ENCODE measurements around the gene CAPN8.
A peak's percentile ranks its signal among the peaks of the same experiment; 100 is the strongest.

The CAPN8 gene

GRCh38 chr1:223609066-223609465, 56.4 kb downstream of the CAPN8 start:
- 99% methylated on average over 12 of the region's 14 CpGs for WGBS (ENCODE audit: insufficient coverage)
- no peak for DNase-seq
- Histone ChIP-seq H3K27ac (ENCODE audit: insufficient read depth in 1 of 2, low read depth in 1 of 2, low read length in 2 of 2, poor library complexity in 1 of 2, severe bottlenecking in 2 of 2) (no peak overlapping the region), H3K36me3 (ENCODE audit: control insufficient read depth in 4 of 4, insufficient read depth in 4 of 4, low read length in 3 of 4) (no peaks in the 10 kb centered on the region), H3K9me3 (ENCODE audit: control extremely low read depth in 1 of 5, control insufficient read depth in 4 of 5, insufficient read depth in 2 of 5, low read depth in 1 of 5, low read length in 4 of 5) (no peaks in the 10 kb centered on the region), H3K4me1 (ENCODE audit: control extremely low read depth in 1 of 4, control insufficient read depth in 4 of 4, insufficient read depth in 4 of 4, low read length in 3 of 4) (peaks cover 0 to 12% (median 8%) of the 10 kb centered on the region in 4 experiments), H3K4me3 (ENCODE audit: control insufficient read depth in 1 of 7, extremely low read depth in 1 of 7, insufficient read depth in 4 of 7, low read depth in 2 of 7, low read length in 6 of 7) (no peak overlapping the region), H3K27me3 (replicated peaks in 2 of 5; ENCODE audit: control insufficient read depth in 4 of 5, insufficient read depth in 5 of 5, low read length in 4 of 5) (no peaks in the 10 kb centered on the region)
- CTCF ChIA-PET: interaction anchor here (1.4 to 5.4 kb wide), 6 partner anchors 10 to 77 kb away, joined by 4 to 65 read pairs (median 22); no protein-coding TSS in a partner anchor
- POLR2A ChIA-PET: no interaction called here

DNA sequence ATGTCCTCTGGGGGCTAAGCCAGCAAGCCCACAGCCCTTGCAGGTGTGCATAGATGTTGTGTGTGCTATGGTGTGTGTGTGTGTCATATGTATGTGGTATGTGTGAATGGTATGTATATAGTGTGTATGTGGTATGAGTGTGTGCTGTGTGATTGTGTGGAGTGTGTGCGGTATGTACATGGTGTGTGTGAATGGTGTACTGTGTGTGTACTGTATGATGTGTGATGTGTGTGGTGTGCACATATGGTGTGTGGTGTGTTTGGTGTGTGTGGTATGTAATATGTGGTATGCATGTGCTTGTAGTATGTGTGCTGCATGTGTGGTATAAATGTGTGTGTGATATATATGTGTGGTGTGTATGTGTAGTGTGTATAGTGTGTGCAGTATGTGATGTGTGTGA, 107.0 kb downstream of the CAPN8 start:
- Histone ChIP-seq H3K4me3 (ENCODE audit: control insufficient read depth in 1 of 7, extremely low read depth in 1 of 7, insufficient read depth in 4 of 7, low read depth in 2 of 7, low read length in 6 of 7) (no peak overlapping the region), H3K9me3 (ENCODE audit: control extremely low read depth in 1 of 5, control insufficient read depth in 4 of 5, insufficient read depth in 2 of 5, low read depth in 1 of 5, low read length in 4 of 5) (no peaks in the 10 kb centered on the region), H3K36me3 (ENCODE audit: control insufficient read depth in 4 of 4, insufficient read depth in 4 of 4, low read length in 3 of 4) (no peaks in the 10 kb centered on the region), H3K27ac (ENCODE audit: insufficient read depth in 1 of 2, low read depth in 1 of 2, low read length in 2 of 2, poor library complexity in 1 of 2, severe bottlenecking in 2 of 2) (no peak overlapping the region), H3K4me1 (ENCODE audit: control extremely low read depth in 1 of 4, control insufficient read depth in 4 of 4, insufficient read depth in 4 of 4, low read length in 3 of 4) (no peaks in the 10 kb centered on the region), H3K27me3 (replicated peaks in 2 of 5; ENCODE audit: control insufficient read depth in 4 of 5, insufficient read depth in 5 of 5, low read length in 4 of 5) (no peaks in the 10 kb centered on the region)
- WGBS (ENCODE audit: insufficient coverage): 100% methylated on average over 1 of the region's 1 CpG
- ChIA-PET CTCF (interaction anchor here (2.4 to 2.8 kb wide), 4 partner anchors 53 to 137 kb away, joined by 9 to 65 read pairs (median 22); no protein-coding TSS in a partner anchor), POLR2A (interaction anchor here (0.6 kb wide), 1 partner anchor 487 kb away, joined by 3 read pairs; no protein-coding TSS in a partner anchor)
- no peak for DNase-seq

- 67% methylated on average over 3 of the region's 5 CpGs for WGBS (ENCODE audit: insufficient coverage)
- H3K4me3 ChIP-seq (ENCODE audit: control insufficient read depth in 1 of 7, extremely low read depth in 1 of 7, insufficient read depth in 4 of 7, low read depth in 2 of 7, low read length in 6 of 7): no peak overlapping the region
- ChIA-PET POLR2A (interaction anchor here (0.7 kb wide), 1 partner anchor 123 kb away, joined by 3 read pairs; no protein-coding TSS in a partner anchor), CTCF (interaction anchor here (0.8 to 2.8 kb wide), 17 partner anchors 12 to 427 kb away, joined by 3 to 65 read pairs (median 7); no protein-coding TSS in a partner anchor)
- no peak for DNase-seq
- H3K27me3 ChIP-seq (replicated peaks in 2 of 5; ENCODE audit: control insufficient read depth in 4 of 5, insufficient read depth in 5 of 5, low read length in 4 of 5): no peaks in the 10 kb centered on the region
- no peaks in the 10 kb centered on the region for H3K36me3 ChIP-seq (ENCODE audit: control insufficient read depth in 4 of 4, insufficient read depth in 4 of 4, low read length in 3 of 4)
- no peaks in the 10 kb centered on the region for H3K4me1 ChIP-seq (ENCODE audit: control extremely low read depth in 1 of 4, control insufficient read depth in 4 of 4, insufficient read depth in 4 of 4, low read length in 3 of 4)
- no peaks in the 10 kb centered on the region for H3K9me3 ChIP-seq (ENCODE audit: control extremely low read depth in 1 of 5, control insufficient read depth in 4 of 5, insufficient read depth in 2 of 5, low read depth in 1 of 5, low read length in 4 of 5)
- no peak overlapping the region for H3K27ac ChIP-seq (ENCODE audit: insufficient read depth in 1 of 2, low read depth in 1 of 2, low read length in 2 of 2, poor library complexity in 1 of 2, severe bottlenecking in 2 of 2)
These were observed 108.4 kb downstream of the CAPN8 start for GRCh38 chr1:223557130-223557475.

DNA sequence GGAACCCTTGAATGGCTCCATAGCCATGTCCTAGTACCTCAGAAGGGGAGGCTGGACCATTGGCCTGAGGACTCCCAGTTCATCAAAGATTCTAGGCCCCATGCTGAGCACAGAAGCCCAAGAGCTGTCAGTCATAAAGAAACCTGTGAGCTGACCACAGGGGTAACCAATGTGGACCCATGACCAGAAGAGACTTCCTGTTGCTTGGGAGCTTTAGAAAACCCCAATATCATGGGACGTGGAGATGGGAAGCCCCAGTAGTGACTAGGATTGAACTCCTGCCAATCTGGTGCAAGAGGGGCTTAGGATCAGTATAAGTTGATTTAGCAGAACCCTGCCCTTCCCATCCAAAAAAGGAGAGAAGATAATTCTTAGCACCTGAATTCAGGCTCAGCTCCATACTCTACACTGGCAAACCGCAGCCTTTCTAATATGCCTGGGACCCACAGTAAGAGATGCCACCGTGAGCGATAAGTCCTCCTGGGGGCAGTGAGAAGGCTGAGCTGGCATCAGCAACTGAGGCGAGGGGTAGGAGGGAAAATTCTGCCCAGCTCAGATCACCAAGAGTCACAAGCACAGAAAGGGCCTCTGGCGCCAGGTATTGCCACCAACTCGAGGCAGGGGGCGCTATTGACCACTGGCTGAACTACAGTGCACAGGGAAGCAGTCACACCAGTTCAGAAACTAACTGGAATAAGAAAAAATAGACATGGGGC, 108.9 kb downstream of the CAPN8 start:
- WGBS (ENCODE audit: insufficient coverage): 55% methylated on average over 8 of the region's 8 CpGs
- Histone ChIP-seq H3K9me3 (ENCODE audit: control extremely low read depth in 1 of 5, control insufficient read depth in 4 of 5, insufficient read depth in 2 of 5, low read depth in 1 of 5, low read length in 4 of 5) (no peaks in the 10 kb centered on the region), H3K4me1 (ENCODE audit: control extremely low read depth in 1 of 4, control insufficient read depth in 4 of 4, insufficient read depth in 4 of 4, low read length in 3 of 4) (no peaks in the 10 kb centered on the region), H3K36me3 (ENCODE audit: control insufficient read depth in 4 of 4, insufficient read depth in 4 of 4, low read length in 3 of 4) (no peaks in the 10 kb centered on the region), H3K27me3 (replicated peaks in 2 of 5; ENCODE audit: control insufficient read depth in 4 of 5, insufficient read depth in 5 of 5, low read length in 4 of 5) (no peaks in the 10 kb centered on the region), H3K27ac (ENCODE audit: insufficient read depth in 1 of 2, low read depth in 1 of 2, low read length in 2 of 2, poor library complexity in 1 of 2, severe bottlenecking in 2 of 2) (no peak overlapping the region), H3K4me3 (ENCODE audit: control insufficient read depth in 1 of 7, extremely low read depth in 1 of 7, insufficient read depth in 4 of 7, low read depth in 2 of 7, low read length in 6 of 7) (no peak overlapping the region)
- DNase-seq: peak; percentile 54 to 74 (median 65)
- POLR2A ChIA-PET: interaction anchor here (0.7 kb wide), 1 partner anchor 123 kb away, joined by 3 read pairs; no protein-coding TSS in a partner anchor
- CTCF ChIA-PET: interaction anchor here (0.8 to 2.8 kb wide), 19 partner anchors 11 to 426 kb away, joined by 3 to 65 read pairs (median 5); no protein-coding TSS in a partner anchor

GRCh38 chr1:223553957-223554356, 111.5 kb downstream of the CAPN8 start:
- Histone ChIP-seq H3K9me3 (ENCODE audit: control extremely low read depth in 1 of 5, control insufficient read depth in 4 of 5, insufficient read depth in 2 of 5, low read depth in 1 of 5, low read length in 4 of 5) (no peaks in the 10 kb centered on the region), H3K27me3 (replicated peaks in 2 of 5; ENCODE audit: control insufficient read depth in 4 of 5, insufficient read depth in 5 of 5, low read length in 4 of 5) (no peaks in the 10 kb centered on the region), H3K4me1 (ENCODE audit: control extremely low read depth in 1 of 4, control insufficient read depth in 4 of 4, insufficient read depth in 4 of 4, low read length in 3 of 4) (peaks cover 0 to 6% (median 5%) of the 10 kb centered on the region in 4 experiments), H3K36me3 (ENCODE audit: control insufficient read depth in 4 of 4, insufficient read depth in 4 of 4, low read length in 3 of 4) (no peaks in the 10 kb centered on the region), H3K27ac (ENCODE audit: insufficient read depth in 1 of 2, low read depth in 1 of 2, low read length in 2 of 2, poor library complexity in 1 of 2, severe bottlenecking in 2 of 2) (no peak overlapping the region), H3K4me3 (ENCODE audit: control insufficient read depth in 1 of 7, extremely low read depth in 1 of 7, insufficient read depth in 4 of 7, low read depth in 2 of 7, low read length in 6 of 7) (no peak overlapping the region)
- 100% methylated on average over 1 of the region's 3 CpGs for whole genome bisulfite sequencing (ENCODE audit: insufficient coverage)
- CTCF ChIA-PET: interaction anchor here (1.7 to 6.1 kb wide), 3 partner anchors 57 to 129 kb away, joined by 9 to 35 read pairs (median 14); no protein-coding TSS in a partner anchor
- POLR2A ChIA-PET: interaction anchor here (0.7 kb wide), 1 partner anchor 1369 kb away, joined by 3 read pairs; no protein-coding TSS in a partner anchor
- no peak for DNase-seq

- no peak for DNase-seq
- Histone ChIP-seq H3K27me3 (replicated peaks in 2 of 5; ENCODE audit: control insufficient read depth in 4 of 5, insufficient read depth in 5 of 5, low read length in 4 of 5) (no peaks in the 10 kb centered on the region), H3K36me3 (ENCODE audit: control insufficient read depth in 4 of 4, insufficient read depth in 4 of 4, low read length in 3 of 4) (no peaks in the 10 kb centered on the region), H3K9me3 (ENCODE audit: control extremely low read depth in 1 of 5, control insufficient read depth in 4 of 5, insufficient read depth in 2 of 5, low read depth in 1 of 5, low read length in 4 of 5) (peaks cover 0 to 2% (median 0%) of the 10 kb centered on the region in 5 experiments), H3K4me3 (ENCODE audit: control insufficient read depth in 1 of 7, extremely low read depth in 1 of 7, insufficient read depth in 4 of 7, low read depth in 2 of 7, low read length in 6 of 7) (no peak overlapping the region), H3K4me1 (ENCODE audit: control extremely low read depth in 1 of 4, control insufficient read depth in 4 of 4, insufficient read depth in 4 of 4, low read length in 3 of 4) (peaks cover 0 to 6% (median 5%) of the 10 kb centered on the region in 4 experiments), H3K27ac (ENCODE audit: insufficient read depth in 1 of 2, low read depth in 1 of 2, low read length in 2 of 2, poor library complexity in 1 of 2, severe bottlenecking in 2 of 2) (no peak overlapping the region)
- ChIA-PET CTCF (interaction anchor here (0.6 to 6.1 kb wide), 4 partner anchors 60 to 132 kb away, joined by 3 to 35 read pairs (median 3); no protein-coding TSS in a partner anchor), POLR2A (no interaction called here)
- no CpG with 5 or more reads among the region's 3 CpGs for WGBS (ENCODE audit: insufficient coverage)
These were observed 113.9 kb downstream of the CAPN8 start for GRCh38 chr1:223551610-223552009.

GRCh38 chr1:223549740-223550139, 115.8 kb downstream of the CAPN8 start:
- peaks cover 0 to 2% (median 0%) of the 10 kb centered on the region in 5 experiments for H3K9me3 ChIP-seq (ENCODE audit: control extremely low read depth in 1 of 5, control insufficient read depth in 4 of 5, insufficient read depth in 2 of 5, low read depth in 1 of 5, low read length in 4 of 5)
- CTCF ChIA-PET: interaction anchor here (1.1 to 6.1 kb wide), 7 partner anchors 17 to 137 kb away, joined by 3 to 35 read pairs (median 4); no protein-coding TSS in a partner anchor

More at GRCh38 chr1:223549740-223550139, 115.8 kb downstream of the CAPN8 start:
- POLR2A ChIA-PET: no interaction called here
- Histone ChIP-seq H3K27ac (ENCODE audit: insufficient read depth in 1 of 2, low read depth in 1 of 2, low read length in 2 of 2, poor library complexity in 1 of 2, severe bottlenecking in 2 of 2) (no peak overlapping the region), H3K36me3 (ENCODE audit: control insufficient read depth in 4 of 4, insufficient read depth in 4 of 4, low read length in 3 of 4) (no peaks in the 10 kb centered on the region), H3K4me3 (ENCODE audit: control insufficient read depth in 1 of 7, extremely low read depth in 1 of 7, insufficient read depth in 4 of 7, low read depth in 2 of 7, low read length in 6 of 7) (no peak overlapping the region), H3K4me1 (ENCODE audit: control extremely low read depth in 1 of 4, control insufficient read depth in 4 of 4, insufficient read depth in 4 of 4, low read length in 3 of 4) (peaks cover 0 to 6% (median 5%) of the 10 kb centered on the region in 4 experiments), H3K27me3 (replicated peaks in 2 of 5; ENCODE audit: control insufficient read depth in 4 of 5, insufficient read depth in 5 of 5, low read length in 4 of 5) (no peaks in the 10 kb centered on the region)
- no CpG with 5 or more reads among the region's 1 CpG for WGBS (ENCODE audit: insufficient coverage)
- no peak for DNase-seq

Data from common myeloid progenitor, CD34-positive (primary cell).